GM20431 (cell line): ENCODE data around the gene HMGN1.
"Not testable (repeated sequence)": the region's sequence is repeated elsewhere in the genome, so short reads cannot be mapped to it uniquely, and the experiment has no call there.

ENCODE experiments used
- in situ Hi-C: fragments of 300-500 bp; cut with MseI, MboI; formaldehyde crosslinking; loops from one replicate; pipeline ENCODE4 v1.15.0; 2020; ENCODE audit warnings: low sequenced_read_pairs; ENCODE audit not compliant: unreplicated experiment

Gene HMGN1, protein sequence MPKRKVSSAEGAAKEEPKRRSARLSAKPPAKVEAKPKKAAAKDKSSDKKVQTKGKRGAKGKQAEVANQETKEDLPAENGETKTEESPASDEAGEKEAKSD

DNA sequence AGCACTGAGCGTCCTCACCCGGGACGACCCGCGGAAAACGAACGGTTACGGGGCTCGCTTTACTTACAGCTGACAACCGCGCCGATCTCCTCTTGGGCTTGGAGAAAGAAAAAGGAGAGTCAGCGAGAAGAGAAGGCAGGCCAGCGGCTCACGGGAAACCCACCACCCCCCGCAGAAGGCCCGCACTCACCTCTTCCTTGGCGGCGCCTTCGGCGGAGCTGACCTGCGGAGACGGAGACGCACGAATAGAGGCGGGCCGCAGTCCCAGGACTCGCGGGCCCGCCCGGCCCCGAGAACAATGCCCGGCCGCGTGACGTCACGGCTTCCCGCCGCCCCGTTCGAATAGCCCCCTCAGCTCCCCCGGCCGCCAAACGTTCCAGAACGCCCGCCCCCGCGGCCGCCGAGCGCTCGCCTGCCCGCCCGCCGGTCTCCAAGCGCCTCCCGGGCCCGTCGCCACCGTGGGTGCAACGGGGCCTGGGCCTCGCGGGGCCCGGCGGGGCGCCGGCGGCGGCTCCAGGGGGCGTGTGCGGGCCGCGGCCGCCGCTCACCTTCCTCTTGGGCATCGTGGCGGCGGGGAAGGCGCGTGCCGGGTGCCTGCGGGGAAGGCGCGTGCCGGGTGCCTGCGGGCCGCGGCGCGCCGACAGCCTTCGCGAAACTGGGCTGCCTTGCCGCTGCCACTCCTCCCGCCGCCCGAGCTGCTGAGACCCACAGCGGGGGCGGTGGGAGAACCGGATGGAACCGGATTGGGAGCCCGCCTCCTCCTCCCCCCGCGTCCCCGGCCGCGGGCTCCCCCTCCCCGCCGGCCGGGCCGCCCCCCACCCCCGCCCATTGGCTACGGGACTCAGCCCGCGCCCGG, at the start of gene HMGN1:
TSS of gene HMGN1 (minus strand) at position 734 of the 856 bp plus-strand sequence. CDS start at position 563, 171 bp downstream.
- in situ Hi-C loops, result no loop called here

DNA sequence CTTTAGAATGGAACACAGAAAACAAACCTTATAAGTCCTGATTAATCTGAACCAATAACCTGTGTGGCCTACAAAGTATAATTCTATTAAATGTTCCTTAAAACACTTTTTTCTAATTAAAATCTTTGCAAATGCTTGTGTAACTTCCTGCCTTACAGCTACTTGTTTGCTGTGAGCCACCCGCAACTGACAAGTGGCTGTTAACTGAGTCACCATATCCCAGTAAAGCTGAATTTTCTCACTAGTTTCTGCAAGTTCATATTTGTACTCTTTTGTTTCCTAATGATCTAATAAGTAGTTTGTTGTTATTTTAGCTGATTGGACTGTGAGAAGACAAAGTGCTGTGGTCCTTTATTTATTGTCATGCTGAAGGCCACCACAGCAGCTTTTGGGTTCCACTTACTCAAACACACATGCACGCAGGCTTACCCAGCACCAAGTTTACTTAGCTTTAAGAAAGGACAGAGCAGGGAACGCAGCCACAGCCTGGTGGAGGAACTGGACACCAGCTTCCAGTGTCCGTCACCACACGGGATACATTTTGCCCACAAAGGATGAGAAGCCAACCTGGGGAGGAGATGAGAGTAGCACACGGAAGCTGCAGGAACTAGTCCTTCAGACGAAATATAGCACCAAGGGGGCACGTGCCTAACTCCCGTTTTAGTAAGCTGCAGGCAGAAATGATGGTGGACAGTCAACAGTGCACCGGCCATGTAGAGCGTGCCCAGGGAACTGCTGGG, 48.9 kb upstream of the HMGN1 start:
- in situ Hi-C loops, result no loop called here

DNA sequence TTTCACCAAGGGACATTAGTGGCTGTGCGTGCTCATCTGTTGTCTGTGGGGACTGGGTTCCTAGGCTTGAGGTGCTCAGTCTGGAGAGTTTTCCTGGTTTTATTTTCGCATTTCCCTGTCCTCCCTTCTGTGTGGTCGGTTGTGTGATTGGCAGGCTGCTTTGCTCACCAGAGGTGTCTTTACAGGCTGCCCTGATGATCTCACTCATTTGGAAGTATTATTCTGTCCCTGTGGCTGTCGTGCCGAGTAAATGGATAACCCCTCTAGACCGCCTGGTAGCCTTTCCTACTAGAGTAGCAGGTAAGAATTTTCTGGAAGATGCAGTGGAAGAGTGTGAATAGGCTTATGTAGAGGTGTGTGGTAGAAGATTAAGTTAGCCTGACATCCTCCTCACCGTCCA, 44.1 kb upstream of the HMGN1 start:
- in situ Hi-C loops, result no loop called here

DNA sequence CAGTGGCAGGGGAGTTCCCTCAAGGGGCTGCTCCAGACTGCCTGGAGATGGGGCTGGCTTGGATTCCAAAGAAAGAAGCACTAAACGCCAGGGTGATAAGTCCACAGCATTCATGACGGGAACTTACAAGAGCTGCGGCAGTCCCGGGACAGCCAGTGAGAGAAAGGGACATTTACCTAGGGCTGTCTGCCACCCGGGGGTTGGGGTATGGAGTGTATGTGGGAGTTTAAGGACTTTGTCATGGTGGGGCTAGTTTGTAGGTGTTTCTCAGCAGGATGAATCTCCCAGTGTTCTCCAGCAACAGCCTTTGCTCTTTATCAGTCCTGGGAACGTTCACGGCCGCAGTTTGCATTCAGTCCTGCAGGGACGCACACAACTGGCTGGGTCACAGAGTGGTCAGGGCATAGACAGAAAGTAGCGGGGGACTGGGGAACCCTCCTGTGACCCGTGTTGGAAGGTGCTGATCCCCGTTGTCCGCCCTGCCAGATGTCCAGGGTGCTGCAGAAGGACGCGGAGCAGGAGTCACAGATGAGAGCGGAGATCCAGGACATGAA, 41.4 kb upstream of the HMGN1 start:
- in situ Hi-C loops, result no loop called here

DNA sequence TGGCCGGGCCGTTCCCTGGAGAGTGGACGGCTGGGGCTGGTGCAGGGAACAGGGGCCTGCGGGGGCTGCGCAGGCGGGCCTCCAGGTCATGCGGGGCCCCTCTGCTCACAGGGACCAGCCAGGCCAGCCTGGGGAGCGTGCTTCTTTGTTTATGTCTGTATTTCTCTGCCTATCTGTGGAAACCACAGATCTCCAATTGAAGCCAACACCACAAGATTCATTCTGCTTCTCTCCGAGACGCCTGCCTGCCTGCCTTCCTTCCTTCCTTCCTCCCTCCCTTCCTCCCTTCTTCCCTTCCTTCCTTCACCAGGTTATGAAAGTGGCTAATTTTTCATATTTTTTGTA, 39.9 kb upstream of the HMGN1 start:
- in situ Hi-C loops, result no loop called here

DNA sequence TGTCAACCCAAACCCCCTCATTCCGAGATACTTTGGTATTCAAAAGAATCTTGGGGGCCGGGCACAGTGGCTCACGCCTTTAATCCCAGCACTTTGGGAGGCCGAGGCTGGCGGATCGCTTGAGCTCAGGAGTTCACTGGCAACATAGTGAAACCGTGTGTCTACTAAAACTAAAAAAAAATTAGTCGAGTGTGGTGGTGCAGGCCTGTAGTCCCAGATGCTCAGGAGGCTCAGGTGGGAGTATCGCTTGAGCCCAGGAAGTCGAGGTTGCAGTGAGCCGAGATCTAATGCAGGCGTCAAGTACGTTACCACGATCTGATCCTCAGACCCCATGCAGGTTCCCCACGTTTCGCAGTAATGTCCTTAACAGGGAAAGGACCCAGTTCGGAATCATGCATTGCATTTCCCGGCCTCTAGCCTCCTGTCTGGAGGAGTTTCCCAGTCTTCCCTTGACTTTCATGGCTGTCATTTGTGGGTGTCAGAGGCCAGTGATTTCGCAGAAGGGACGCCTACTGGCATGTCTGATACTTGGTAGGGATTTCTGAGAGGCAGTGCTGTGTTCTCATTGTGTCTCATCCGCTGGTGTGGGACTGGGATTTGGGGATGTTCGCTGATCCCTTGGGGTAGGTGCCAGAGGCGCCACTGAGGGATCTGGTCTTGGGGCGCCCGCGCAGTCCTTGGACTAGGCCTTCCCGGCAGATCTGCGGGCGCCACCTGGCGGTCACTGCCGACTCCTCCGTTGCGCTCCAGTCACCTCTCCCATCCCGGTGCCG, 39.3 kb upstream of the HMGN1 start:
- in situ Hi-C loops, result no loop called here

DNA sequence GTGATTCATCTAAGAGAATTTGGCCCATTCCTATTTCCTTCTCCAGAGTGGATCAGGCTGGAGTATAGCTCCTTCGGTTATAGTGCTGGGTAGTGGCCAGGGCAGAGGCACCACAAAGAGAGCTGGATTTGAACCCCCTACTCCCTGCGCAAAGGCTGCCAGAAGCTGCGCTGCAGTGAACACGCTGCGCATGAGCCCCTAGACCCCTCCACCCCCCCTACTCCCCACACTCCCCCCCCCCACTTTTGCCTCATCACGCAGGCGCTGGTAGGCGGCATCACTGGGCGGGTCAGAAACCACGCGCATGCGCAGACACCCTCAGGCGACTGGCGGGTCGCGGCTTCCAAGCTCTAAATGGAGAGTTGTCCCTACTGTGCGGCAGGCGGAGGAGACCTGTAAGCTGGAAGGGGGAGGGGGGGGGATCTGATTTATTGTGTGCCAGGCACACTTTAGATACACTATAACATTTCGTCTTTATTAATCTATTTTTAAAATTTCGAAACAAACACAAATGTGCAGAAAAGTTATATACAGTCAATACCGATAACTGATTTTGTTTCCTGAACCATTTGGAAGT, 38.7 kb upstream of the HMGN1 start:
- in situ Hi-C loops, result no loop called here

DNA sequence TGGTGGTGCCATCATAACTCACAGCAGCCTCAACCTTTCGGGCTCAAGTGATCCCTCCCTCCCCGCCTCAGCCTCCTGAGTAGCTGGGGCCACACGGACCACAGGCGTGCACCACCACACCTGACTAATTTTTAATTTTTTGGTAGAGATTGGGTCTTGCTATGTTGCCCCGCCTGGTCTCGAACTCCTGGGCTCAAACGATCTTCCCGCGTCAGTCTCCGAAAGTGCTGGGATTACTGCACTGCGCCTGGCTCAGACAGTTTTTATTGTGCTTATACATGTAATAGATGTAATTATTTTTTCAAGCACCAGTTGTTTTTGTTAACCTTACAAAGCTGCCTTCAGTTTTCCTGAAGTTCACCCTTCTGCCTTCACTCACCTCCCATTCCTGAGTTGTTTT, 38.0 kb upstream of the HMGN1 start:
- in situ Hi-C loops, result no loop called here

DNA sequence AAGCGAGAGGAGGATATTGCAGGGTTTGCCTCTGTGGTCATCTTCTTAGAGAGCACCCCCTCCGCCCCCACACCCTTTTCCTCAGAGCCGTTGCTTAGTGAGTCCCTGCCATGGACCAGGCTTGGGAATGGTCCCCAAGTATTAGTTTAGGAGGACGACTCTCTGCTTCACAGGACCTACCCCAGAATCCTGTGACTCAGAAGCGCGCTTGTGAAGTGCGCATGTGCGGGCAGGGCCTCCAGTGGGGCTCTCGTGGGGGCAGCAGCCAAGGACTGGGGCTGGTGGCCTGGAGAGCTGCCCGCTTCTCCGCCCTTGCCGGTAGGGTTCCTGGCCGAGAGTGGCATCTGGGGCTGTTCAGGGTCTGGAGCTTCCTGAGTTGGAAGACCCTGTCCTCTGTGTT, 37.3 kb upstream of the HMGN1 start:
- in situ Hi-C loops, result no loop called here

DNA sequence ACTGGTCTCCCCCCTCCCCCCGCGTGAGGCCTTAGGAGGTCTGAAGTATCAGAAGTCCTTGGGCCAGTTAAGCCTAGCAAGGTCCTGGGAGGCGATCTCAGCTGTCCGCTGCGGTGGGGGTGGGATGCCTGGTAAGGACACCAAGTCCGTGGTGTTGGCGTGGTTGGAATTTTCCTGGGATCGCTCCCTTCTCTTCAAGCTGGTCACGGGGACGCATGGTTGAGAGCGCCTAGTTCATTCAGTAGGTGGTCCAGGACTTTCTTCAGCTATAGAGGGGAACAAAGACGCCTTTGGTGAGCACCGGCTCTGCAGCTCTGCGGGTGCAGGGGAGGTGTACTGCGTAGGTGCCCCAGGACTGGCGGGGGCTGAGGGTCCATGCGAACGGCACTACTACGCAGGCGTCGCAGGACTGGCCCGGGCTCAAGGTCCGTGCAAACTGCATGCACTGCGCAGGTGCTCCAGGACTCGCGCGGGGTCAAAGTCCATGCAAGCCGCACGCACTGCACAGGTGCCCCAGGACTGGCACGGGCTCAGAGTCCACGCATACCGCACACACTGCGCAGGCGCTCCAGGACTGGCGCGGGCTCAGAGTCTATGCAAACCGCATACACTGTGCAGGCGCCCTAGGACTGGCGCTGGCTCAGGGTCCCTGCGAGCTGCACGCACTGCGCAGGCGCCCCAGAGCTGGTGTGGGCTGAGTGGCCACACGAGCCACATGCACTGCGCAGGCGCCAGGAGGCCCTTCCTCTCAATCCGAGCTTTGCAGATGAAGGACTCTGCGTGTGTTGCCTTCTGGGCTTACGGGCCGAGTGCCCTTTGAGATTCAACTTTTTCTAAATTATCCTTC, 36.6 kb upstream of the HMGN1 start:
- in situ Hi-C loops, result no loop called here

DNA sequence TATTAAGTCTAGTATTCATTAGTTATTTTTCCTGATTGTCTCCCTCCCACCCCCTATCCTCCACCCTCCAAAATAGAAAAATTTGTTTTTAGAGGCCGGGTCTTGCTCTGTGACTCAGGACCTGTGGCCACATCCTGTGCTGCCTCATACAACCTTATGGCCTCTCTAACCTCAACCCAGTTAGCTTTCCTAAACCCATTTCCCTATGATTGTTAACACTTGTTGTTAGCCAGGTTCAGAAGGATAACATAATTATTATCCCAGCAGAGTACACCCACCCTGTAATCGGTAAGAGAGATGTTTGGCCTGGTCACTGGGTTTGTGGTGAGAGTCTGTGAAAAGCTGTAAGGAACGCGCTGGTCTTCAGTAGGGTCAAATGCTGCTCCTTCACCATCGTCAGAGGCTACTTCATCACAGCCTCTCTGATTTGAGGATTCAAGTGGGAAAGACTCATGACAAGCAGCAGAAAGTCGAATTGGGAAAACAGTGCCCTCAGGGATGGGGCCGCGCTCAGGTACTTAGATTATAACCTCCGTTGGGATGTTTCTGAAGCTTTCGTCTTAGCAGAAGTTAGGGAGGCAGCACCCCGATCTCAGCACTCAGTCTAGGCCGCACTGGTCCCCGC, 35.9 kb upstream of the HMGN1 start:
- in situ Hi-C loops, result no loop called here

DNA sequence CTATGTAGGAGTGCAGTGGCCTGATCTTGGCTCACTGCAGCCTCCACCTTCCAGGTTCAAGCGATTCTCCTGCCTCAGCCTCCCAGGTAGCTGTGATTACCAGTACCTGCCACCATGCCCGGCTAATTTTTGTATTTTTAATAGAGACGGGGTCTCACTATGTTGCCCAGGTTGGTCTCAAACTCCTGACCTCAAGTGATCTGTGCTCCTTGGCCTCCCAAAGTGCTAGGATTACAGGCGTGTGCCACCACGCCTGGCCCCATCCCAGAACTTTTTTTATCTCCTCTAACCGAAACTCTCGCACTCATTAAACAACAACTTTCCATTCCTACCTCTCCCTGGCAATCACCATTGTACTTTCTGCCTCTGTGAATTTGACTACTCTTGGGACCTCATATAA, 33.2 kb upstream of the HMGN1 start:
- in situ Hi-C loops, result not testable (repeated sequence)

DNA sequence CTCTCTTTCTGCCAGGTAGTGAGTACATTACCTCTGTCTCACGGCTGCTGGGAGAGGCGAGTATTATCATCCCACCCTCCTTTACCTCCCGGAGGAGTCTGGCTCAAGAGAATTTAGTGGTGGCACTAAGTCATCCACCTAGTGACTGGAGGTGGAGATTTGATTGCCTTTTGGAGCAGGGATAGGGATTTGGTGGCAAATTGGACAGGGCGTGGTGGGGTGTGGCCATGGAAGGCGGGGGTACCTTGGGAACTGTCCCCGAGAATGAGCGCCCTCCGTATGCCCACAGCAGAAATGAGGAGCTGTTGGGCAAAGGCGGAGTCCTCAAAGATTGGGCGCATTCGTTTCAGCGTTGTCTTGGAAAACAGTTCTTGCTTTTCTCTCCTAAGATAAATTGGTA, 32.1 kb upstream of the HMGN1 start:
- in situ Hi-C loops, result no loop called here

DNA sequence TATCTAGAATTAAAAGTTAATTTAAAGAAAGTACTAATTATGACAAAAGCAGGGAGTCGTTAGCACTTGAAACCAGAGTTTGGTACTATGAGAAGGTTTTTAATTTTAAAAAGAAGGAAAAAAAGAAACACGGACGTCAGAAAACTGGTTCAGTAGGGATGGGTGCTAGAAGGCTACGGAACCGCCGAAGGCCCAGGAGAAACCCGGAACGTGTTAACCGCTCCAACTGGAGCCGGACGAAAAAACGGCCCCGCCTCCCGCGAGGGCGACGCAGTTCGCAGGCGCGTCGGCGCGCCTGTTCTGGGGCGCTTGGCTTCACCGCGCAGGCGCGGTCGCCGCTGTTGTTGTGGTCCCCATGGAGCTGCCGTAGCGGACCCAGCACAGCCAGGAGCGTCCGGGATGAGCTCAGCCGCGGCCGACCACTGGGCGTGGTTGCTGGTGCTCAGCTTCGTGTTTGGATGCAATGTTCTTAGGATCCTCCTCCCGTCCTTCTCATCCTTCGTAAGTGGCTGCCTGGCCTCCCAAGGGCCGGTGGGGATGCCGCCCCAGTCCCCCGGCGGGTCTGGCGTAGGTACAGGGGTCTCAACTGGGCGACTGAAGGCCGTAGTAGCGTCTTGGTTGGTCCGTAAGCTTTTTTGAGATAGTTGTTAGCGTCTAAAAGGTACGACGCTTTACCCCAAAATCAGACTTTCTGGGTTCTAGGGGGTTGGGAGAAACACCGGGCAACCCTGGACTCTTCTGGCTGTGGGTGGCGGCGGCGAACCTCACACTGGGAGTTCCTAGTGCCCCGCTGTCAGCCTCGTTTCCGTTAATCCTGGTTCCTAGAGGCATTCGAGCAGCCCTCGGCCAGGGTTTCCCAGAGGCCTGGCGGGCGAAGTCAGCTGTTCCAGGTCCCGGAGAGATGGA, 31.4 kb upstream of the HMGN1 start:
- in situ Hi-C loops, result no loop called here

DNA sequence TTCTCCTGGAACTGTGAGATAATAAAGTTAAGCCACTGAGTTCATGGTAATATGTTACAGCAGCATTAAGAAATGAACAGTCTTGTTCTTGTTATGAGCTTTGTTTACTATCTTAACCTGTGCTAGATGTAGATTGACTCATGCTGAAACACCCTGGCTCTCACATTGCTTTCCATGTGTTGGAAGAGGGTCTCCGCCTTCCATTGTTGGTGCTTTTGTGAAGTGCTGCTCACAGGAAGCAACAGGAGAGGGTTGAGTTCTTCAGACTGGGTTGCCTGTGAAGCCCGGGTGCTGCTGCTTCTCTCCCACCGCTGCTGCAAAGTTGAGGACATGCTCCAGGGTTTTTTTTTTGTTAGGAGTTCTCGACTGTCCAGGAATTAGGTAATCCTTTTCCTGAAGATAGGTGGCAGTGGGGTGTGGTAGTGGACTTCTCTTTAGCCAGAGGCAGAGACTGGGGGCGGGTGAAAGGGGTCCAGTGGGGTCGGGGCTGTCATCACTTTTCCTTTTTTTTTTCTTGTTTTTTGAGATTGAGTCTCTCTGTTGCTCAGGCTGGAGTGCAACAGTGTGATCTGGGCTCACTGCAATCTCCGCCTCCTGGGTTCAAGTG, 28.7 kb upstream of the HMGN1 start:
- in situ Hi-C loops, result no loop called here

DNA sequence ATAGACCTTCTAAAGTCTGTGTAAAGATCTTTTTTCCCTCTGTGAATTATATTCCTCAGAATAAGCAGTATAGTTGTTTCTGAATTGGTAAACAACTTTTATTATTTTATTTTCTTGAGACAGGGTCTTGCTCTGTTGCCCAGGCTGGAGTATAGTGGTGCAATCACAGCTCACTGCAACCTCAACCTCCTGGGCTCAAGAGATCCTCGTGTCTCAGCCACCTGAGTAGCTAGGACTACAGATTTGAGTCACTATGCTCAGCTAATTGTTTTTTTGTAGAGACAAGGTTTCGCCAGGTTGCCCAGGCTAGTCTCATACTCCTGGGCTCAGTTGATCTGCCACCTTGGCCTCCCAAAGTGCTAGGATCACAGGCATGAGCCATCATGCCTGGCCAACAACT, 26.6 kb upstream of the HMGN1 start:
- in situ Hi-C loops, result no loop called here

DNA sequence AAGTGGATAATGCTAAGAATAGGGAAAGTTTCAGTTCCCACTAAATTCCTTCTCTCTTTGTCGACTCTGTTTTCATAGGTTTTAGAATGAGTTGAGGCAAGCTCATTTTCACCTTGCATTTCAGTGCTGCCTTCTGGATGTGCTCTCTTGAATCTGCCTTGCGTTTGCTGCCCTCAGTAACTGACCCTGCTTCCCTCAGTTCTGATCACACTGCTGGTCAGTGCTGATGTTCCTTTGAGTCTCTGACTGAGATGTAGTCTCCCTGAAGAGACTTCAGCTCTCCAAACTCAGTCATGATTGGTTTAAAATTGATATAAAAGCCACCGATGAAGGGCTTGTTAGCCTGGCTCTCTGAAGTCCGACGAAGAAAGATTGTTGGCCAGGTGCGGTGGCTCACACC, 25.2 kb upstream of the HMGN1 start:
- in situ Hi-C loops, result no loop called here
